Transverse colon (tissue), 4 donors: ENCODE data around the gene PBLD.

Source experiments
- EP300 ChIP-seq: sonication (generic); formaldehyde crosslinking; IDR thresholded peaks from one replicate; pipeline ENCODE4 v1.6.1; 2017; ENCODE audit warnings: antibody characterized with exemption, low read depth
- POLR2A ChIP-seq: fragments of 450-650 bp; IDR thresholded peaks from one replicate; pipeline ENCODE4 v1.6.1; 2016; ENCODE audit warnings: antibody characterized with exemption, mild to moderate bottlenecking, moderate library complexity
- POLR2AphosphoS5 ChIP-seq, 3 donors: sonication (generic); formaldehyde crosslinking; IDR thresholded peaks; one replicate each; pipeline ENCODE4 v1.6.1; 2016; ENCODE audit warnings: antibody characterized with exemption in 3 of 3
- TF ChIP-seq, protein P1 (sequence below), 5 experiments: fragments of 200-600 bp in 3 of 5; fragments of 450-650 bp in 2 of 5; sonication (generic) in 3 of 5; IDR thresholded peaks; 1 replicate in 2 of 5; 2 replicates in 3 of 5; pipeline ENCODE4 v1.5.1; 2016 to 2017; ENCODE audit warnings: antibody characterized with exemption in 5 of 5, inconsistent platforms in 3 of 5, mild to moderate bottlenecking in 2 of 5, moderate library complexity in 1 of 5

- TF ChIP-seq, protein P1, sequence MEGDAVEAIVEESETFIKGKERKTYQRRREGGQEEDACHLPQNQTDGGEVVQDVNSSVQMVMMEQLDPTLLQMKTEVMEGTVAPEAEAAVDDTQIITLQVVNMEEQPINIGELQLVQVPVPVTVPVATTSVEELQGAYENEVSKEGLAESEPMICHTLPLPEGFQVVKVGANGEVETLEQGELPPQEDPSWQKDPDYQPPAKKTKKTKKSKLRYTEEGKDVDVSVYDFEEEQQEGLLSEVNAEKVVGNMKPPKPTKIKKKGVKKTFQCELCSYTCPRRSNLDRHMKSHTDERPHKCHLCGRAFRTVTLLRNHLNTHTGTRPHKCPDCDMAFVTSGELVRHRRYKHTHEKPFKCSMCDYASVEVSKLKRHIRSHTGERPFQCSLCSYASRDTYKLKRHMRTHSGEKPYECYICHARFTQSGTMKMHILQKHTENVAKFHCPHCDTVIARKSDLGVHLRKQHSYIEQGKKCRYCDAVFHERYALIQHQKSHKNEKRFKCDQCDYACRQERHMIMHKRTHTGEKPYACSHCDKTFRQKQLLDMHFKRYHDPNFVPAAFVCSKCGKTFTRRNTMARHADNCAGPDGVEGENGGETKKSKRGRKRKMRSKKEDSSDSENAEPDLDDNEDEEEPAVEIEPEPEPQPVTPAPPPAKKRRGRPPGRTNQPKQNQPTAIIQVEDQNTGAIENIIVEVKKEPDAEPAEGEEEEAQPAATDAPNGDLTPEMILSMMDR (IDR thresholded peaks at IDR 0.05) = no peak
- TF ChIP-seq POLR2A (no peak), POLR2AphosphoS5 (IDR thresholded peaks at IDR 0.05) (no peak), EP300 (no peak)
Measured at GRCh38 chr10:68310531-68310930, 22.2 kb downstream of the PBLD start.
